Heart left ventricle (tissue), 16 donors: ENCODE data around the gene NLRP13. TPM values are rescaled to one million over a fixed set of nuclear protein-coding genes. Genes with fewer than 3 reads are reported as not detected.

ENCODE experiments used
- ATAC-seq, 4 donors: fragments of 200-7000 bp; cut with Tn5 transposase; one replicate each; pipeline ENCODE4 v1.9.1; 2020 to 2022; ENCODE audit warnings: moderate library complexity in 4 of 4, mild to moderate bottlenecking in 3 of 4, moderate number of reproducible peaks in 1 of 4
- DNase-seq, 5 donors: peaks; one replicate each; pipeline ENCODE4 v3.0.0-alpha.2; 2020
- H3K27ac ChIP-seq, 12 donors: fragments of 200-600 bp; sonication (generic) in 4 of 12; one replicate each; pipeline versions ENCODE4 v1.5.0 to v1.8.0; 2016 to 2022; ENCODE audit warnings: mild to moderate bottlenecking in 2 of 12
- H3K27me3 ChIP-seq, 9 donors: fragments of 200-600 bp; sonication (generic) in 2 of 9; one replicate each; pipeline versions ENCODE4 v1.5.1 to v1.8.0; 2016 to 2022; ENCODE audit warnings: mild to moderate bottlenecking in 3 of 9
- H3K36me3 ChIP-seq, 9 donors: fragments of 200-600 bp; sonication (generic) in 2 of 9; one replicate each; pipeline versions ENCODE4 v1.5.0 to v1.8.0; 2018 to 2022; ENCODE audit warnings: mild to moderate bottlenecking in 2 of 9
- H3K4me1 ChIP-seq, 12 donors: fragments of 200-600 bp; sonication (generic) in 4 of 12; one replicate each; pipeline versions ENCODE4 v1.5.0 to v1.8.0; 2016 to 2022; ENCODE audit warnings: mild to moderate bottlenecking in 3 of 12
- H3K4me3 ChIP-seq, 12 donors: fragments of 200-600 bp; sonication (generic) in 4 of 12; one replicate each; pipeline versions ENCODE4 v1.5.0 to v1.8.0; 2017 to 2022; ENCODE audit warnings: mild to moderate bottlenecking in 9 of 12, moderate library complexity in 4 of 12
- H3K9me3 ChIP-seq, 12 donors: fragments of 200-600 bp; sonication (generic) in 4 of 12; one replicate each; pipeline versions ENCODE4 v1.5.0 to v1.8.0; 2016 to 2022; ENCODE audit warnings: mild to moderate bottlenecking in 1 of 12
- POLR2A ChIP-seq, 2 donors: fragments of 450-650 bp; IDR thresholded peaks; one replicate each; pipeline ENCODE4 v1.6.1; 2017; ENCODE audit warnings: antibody characterized with exemption in 2 of 2, mild to moderate bottlenecking in 2 of 2, moderate library complexity in 2 of 2
- WGBS, 4 donors: extraction: QIAGEN DNeasy Blood & Tissue Kit in 2 of 4; methylation state at CpG; one replicate each; pipeline versions ENCODE4 v1.1.5 to v1.1.7; 2013 to 2018; 5-methylcytosine and 5-hydroxymethylcytosine counted together
- intact Hi-C, 10 donors: fragments of 100-400 bp; cut with DNase I; formaldehyde crosslinking; loops; one replicate each; pipeline versions ENCODE4 v1.11.1 to v1.14.2; 2022
- polyA plus RNA-seq, 2 donors: library from polyadenylated mRNA; stranded (reverse); fragments of 200-250 nt; gene quantifications; one replicate each; pipeline ENCODE4 v1.2.3, GENCODE V29; 2013
- total RNA-seq, 9 donors: library from RNA; depleted of rRNA in 2 of 9; stranded (reverse); fragments of >200 nt in 2 of 9; fragmentation: NEBNext Ultra II Directional in 3 of 9; extraction: Animal tissue kit (Norgen Biotek cat#: 25700) in 3 of 9; gene quantifications; one replicate each; pipeline versions ENCODE4 v1.1.0 to v1.2.4, GENCODE V29; 2016 to 2023
- TF ChIP-seq, protein P1 (sequence below), 12 donors: fragments of 200-600 bp; sonication (generic) in 4 of 12; IDR thresholded peaks; one replicate each; pipeline versions ENCODE4 v1.5.0 to v1.8.0; 2018 to 2022; ENCODE audit warnings: antibody characterized with exemption in 12 of 12, mild to moderate bottlenecking in 5 of 12
- donor health status: ischemic (EF 13 %, LVEDD 7.1; RV severe dilation, severe dysfunction).
- donor health status: healthy with polysubstance abuse.
- donor health status: DM: no; HTN: yes; CAD: no.
- donor health status: DM: no; HTN: no; CAD: no.
- donor health status: ischemic (EF 25% LVEDD 6.9; RV normal size, moderate dysfunction).
- donor health status: ischemic (EF 25% LVEDD 5.7; RV mildly dilated, moderate dysfunction).
- donor health status: healthy.
- donor health status: DM: yes; HTN: yes; CAD: no.
- donor health status: ischemic (EF 35%, LVEDD 5.7; RV mildly dilated, moderate dysfunction).
- donor health status: nonischemic (EF 11% LVEDD 7.7; RV severe dilation, severe dysfunction).
- donor health status: DM: yes; HTN: yes; CAD: no.
- donor health status: PGD.
- donor health status: ischemic (EF 29% LVEDD 5.4; RV normal size, mild dysfunction).
- donor health status: nonischemic (EF 23%, LVEDD 6.1; RV moderate dilation, normal function).

Gene NLRP13
- total and polyA plus RNA-seq, 11 donors, result not detected

DNA sequence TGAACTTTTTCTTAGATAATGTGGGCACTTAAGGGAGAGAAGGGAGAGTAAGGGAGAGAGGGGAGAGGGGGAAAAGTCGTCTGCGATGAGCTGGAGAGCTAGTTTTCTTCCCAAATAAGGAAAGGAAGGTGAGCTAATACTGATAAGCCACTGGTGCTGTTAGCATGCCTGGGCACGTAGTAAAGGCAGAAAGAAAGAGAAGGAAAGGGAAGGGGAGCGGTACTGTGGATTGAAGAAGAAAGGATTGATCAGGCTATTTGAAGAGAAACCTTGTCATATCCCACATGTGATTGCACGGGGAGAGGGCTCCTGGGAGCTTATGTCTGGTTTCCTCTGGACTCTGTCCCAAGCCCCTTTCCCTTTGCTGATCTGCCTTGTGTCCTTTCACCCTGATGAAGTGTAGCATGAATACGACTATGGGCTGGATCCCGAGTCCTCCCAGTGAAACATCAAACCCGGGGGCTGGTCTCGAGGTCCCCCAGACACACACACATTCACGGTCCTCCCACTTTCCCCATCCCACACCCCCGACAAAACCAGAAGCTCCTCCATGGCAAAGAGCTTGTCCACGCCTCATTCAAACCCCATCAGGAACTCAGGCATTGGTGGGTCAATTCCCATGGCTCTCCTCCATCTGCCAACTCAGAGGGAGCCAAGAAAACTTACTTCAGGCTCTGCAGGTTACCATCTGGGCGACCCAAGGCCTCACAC, 30.6 kb downstream of the NLRP13 start:
- H3K36me3 ChIP-seq, result no peaks in the 10 kb centered on the region
- intact Hi-C loops, result no loop called here
- peaks cover 0 to 3% (median 0%) of the 10 kb centered on the region in 9 donors for H3K27me3 ChIP-seq
- H3K9me3 ChIP-seq, result peaks cover 0 to 4% (median 0%) of the 10 kb centered on the region in 12 donors
- WGBS, 4 donors, result 64 to 73% (median 67%) methylated on average over 13 of the region's 13 CpGs
- TF ChIP-seq, protein P1, sequence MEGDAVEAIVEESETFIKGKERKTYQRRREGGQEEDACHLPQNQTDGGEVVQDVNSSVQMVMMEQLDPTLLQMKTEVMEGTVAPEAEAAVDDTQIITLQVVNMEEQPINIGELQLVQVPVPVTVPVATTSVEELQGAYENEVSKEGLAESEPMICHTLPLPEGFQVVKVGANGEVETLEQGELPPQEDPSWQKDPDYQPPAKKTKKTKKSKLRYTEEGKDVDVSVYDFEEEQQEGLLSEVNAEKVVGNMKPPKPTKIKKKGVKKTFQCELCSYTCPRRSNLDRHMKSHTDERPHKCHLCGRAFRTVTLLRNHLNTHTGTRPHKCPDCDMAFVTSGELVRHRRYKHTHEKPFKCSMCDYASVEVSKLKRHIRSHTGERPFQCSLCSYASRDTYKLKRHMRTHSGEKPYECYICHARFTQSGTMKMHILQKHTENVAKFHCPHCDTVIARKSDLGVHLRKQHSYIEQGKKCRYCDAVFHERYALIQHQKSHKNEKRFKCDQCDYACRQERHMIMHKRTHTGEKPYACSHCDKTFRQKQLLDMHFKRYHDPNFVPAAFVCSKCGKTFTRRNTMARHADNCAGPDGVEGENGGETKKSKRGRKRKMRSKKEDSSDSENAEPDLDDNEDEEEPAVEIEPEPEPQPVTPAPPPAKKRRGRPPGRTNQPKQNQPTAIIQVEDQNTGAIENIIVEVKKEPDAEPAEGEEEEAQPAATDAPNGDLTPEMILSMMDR (IDR thresholded peaks at IDR 0.05), result no peak
- no peak for TF ChIP-seq POLR2A (IDR thresholded peaks at IDR 0.05)
- no peak overlapping the region for H3K27ac ChIP-seq
- no peak overlapping the region for H3K4me3 ChIP-seq
- no peaks in the 10 kb centered on the region for H3K4me1 ChIP-seq
- DNase-seq, result no peak
- no peak for ATAC-seq

- TF ChIP-seq, protein P1 (IDR thresholded peaks at IDR 0.05), result no peak
- no peak for TF ChIP-seq POLR2A (IDR thresholded peaks at IDR 0.05)
- Histone ChIP-seq H3K27me3 (peaks cover 0 to 3% (median 0%) of the 10 kb centered on the region in 9 donors), H3K4me1 (no peaks in the 10 kb centered on the region), H3K27ac (no peak overlapping the region), H3K4me3 (no peak overlapping the region), H3K9me3 (peaks cover 0 to 4% (median 0%) of the 10 kb centered on the region in 12 donors), H3K36me3 (no peaks in the 10 kb centered on the region)
- ATAC-seq (no peak), DNase-seq (no peak)
- intact Hi-C loops, result no loop called here
- WGBS, 4 donors, result 71 to 76% (median 74%) methylated on average over 12 of the region's 12 CpGs
Observed at GRCh38 chr19:55898911-55899310, 33.2 kb downstream of the NLRP13 start.

GRCh38 chr19:55882626-55883025, 49.5 kb downstream of the NLRP13 start:
- peaks cover 0 to 23% (median 9%) of the 10 kb centered on the region in 12 donors for H3K9me3 ChIP-seq
- H3K27ac ChIP-seq, result no peak overlapping the region
- WGBS, 4 donors, result 68 to 82% (median 80%) methylated on average over 4 of the region's 4 CpGs
- intact Hi-C loops, result no loop called here
- H3K4me3 ChIP-seq, result no peak overlapping the region
- TF ChIP-seq, protein P1 (IDR thresholded peaks at IDR 0.05), result no peak
- TF ChIP-seq POLR2A (IDR thresholded peaks at IDR 0.05), result no peak
- peaks cover 0 to 6% (median 0%) of the 10 kb centered on the region in 9 donors for H3K27me3 ChIP-seq
- no peaks in the 10 kb centered on the region for H3K4me1 ChIP-seq
- H3K36me3 ChIP-seq, result no peaks in the 10 kb centered on the region
- DNase-seq, result no peak
- no peak for ATAC-seq

DNA sequence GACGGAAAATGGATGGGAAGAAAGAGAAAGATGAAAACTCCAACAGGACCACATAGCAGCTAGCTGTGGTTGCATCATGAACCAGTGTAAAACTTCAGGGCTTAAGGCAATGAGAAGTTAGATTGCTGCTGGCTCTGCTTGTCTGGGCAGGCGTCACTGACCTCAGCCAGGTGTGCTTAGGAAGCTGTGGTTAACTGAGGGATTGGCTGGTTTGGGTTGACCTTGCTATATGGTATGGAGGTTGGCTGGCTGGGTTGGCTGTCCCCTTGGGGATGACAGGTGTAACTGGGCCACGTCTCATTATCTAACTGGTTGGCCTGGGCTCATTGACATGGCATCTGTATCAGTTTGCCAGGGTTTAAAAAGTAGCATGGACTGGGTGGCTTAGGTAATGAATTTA, 54.9 kb downstream of the NLRP13 start:
- DNase-seq, result no peak
- Histone ChIP-seq H3K27ac (no peak overlapping the region), H3K4me3 (no peak overlapping the region), H3K27me3 (no peaks in the 10 kb centered on the region), H3K9me3 (peaks cover 0 to 34% (median 14%) of the 10 kb centered on the region in 12 donors), H3K36me3 (no peaks in the 10 kb centered on the region), H3K4me1 (no peaks in the 10 kb centered on the region)
- TF ChIP-seq, protein P1 (IDR thresholded peaks at IDR 0.05), result no peak
- no peak for TF ChIP-seq POLR2A (IDR thresholded peaks at IDR 0.05)
- WGBS, 4 donors, result 48 to 54% (median 51%) methylated on average over 3 of the region's 3 CpGs
- intact Hi-C loops, result no loop called here
- ATAC-seq, result no peak
